HEK293 (cell line): Measurements from ENCODE around the gene NAALADL2.

Experiments used
- CTCF ChIA-PET: fragments of 350-600 bp; formaldehyde crosslinking; extraction: SDS; loops from one replicate; lab custom pipeline; 2021; ENCODE audit warnings: antibody characterized with exemption; lab: Yijun Ruan, JAX
- POLR2A ChIA-PET: fragments of 300-600 bp; formaldehyde crosslinking; extraction: SDS; loops from one replicate; lab custom pipeline; 2020; ENCODE audit warnings: antibody characterized with exemption, inconsistent platforms; lab: Yijun Ruan, JAX
- H3K27ac ChIP-seq: fragments of 200-500 bp; sonication (Bioruptor generic); 2 replicates; pipeline ENCODE4 v1.5.1; 2014; ENCODE audit warnings: low read depth, low read length, control low read depth, inconsistent platforms; ENCODE audit errors: extremely low read depth
- H3K36me3 ChIP-seq, 2 experiments: fragments of 200-500 bp in 1 of 2; sonication (Bioruptor generic) in 1 of 2; 1 replicate in 1 of 2; 2 replicates in 1 of 2; pipeline ENCODE4 v1.5.1; 2014 to 2017; ENCODE audit warnings: inconsistent platforms in 2 of 2, low read length in 2 of 2; ENCODE audit not compliant: control insufficient read depth in 2 of 2, insufficient read depth in 1 of 2
- H3K4me1 ChIP-seq: fragments of 200-500 bp; sonication (Bioruptor generic); 2 replicates; pipeline ENCODE4 v1.5.1; 2014; ENCODE audit warnings: mild to moderate bottlenecking, low read length, inconsistent platforms; ENCODE audit not compliant: control insufficient read depth, insufficient read depth
- H3K4me3 ChIP-seq: 2 replicates; pipeline ENCODE4 v1.5.1; 2011; ENCODE audit warnings: low read depth, mild to moderate bottlenecking, control low read depth, low read length, moderate library complexity
- H3K9me3 ChIP-seq: fragments of 200-500 bp; sonication (Bioruptor generic); 2 replicates; pipeline ENCODE4 v1.5.1; 2014; ENCODE audit warnings: low read depth, low read length, inconsistent platforms; ENCODE audit not compliant: control insufficient read depth, insufficient read depth
- IKZF3 ChIP-seq: fragments of 450-650 bp; IDR thresholded peaks from 2 replicates; pipeline ENCODE4 v1.5.0; 2018; ENCODE audit warnings: missing biosample characterization, mild to moderate bottlenecking, missing genetic modification characterization, moderate library complexity
- MEIS1 ChIP-seq: sonication (generic); formaldehyde crosslinking; IDR thresholded peaks from 2 replicates; pipeline ENCODE4 v1.8.1; 2022; ENCODE audit warnings: missing genetic modification reagents, mild to moderate bottlenecking, borderline replicate concordance
- SP2 ChIP-seq: fragments of 450-650 bp; formaldehyde crosslinking; IDR thresholded peaks from 2 replicates; pipeline ENCODE4 v1.5.1; 2016; ENCODE audit warnings: missing biosample characterization, missing genetic modification characterization
- ZNF121 ChIP-seq: fragments of 450-650 bp; formaldehyde crosslinking; IDR thresholded peaks from 2 replicates; pipeline ENCODE4 v1.5.1; 2016; ENCODE audit warnings: missing biosample characterization, missing genetic modification characterization
- ZNF214 ChIP-seq: fragments of 450-650 bp; formaldehyde crosslinking; IDR thresholded peaks from 2 replicates; pipeline ENCODE4 v1.5.1; 2017; ENCODE audit warnings: missing biosample characterization, mild to moderate bottlenecking, missing genetic modification characterization, borderline replicate concordance
- ZNF23 ChIP-seq: fragments of 450-650 bp; formaldehyde crosslinking; IDR thresholded peaks from 2 replicates; pipeline ENCODE4 v1.5.1; 2016; ENCODE audit warnings: missing biosample characterization, missing genetic modification characterization, borderline replicate concordance
- ZNF404 ChIP-seq: fragments of 450-650 bp; formaldehyde crosslinking; IDR thresholded peaks from 2 replicates; pipeline ENCODE4 v1.5.1; 2017; ENCODE audit warnings: missing biosample characterization, missing genetic modification characterization
- ZNF521 ChIP-seq: fragments of 450-650 bp; formaldehyde crosslinking; IDR thresholded peaks from 2 replicates; pipeline ENCODE4 v1.5.1; 2017; ENCODE audit warnings: missing biosample characterization, mild to moderate bottlenecking, missing genetic modification characterization
- ZNF529 ChIP-seq: fragments of 450-650 bp; formaldehyde crosslinking; IDR thresholded peaks from 2 replicates; pipeline ENCODE4 v1.5.1; 2017; ENCODE audit warnings: missing genetic modification characterization, missing biosample characterization; ENCODE audit not compliant: insufficient replicate concordance
- TF ChIP-seq, protein P1 (sequence below): fragments of 450-650 bp; formaldehyde crosslinking; IDR thresholded peaks from 2 replicates; pipeline ENCODE4 v1.5.1; 2017; ENCODE audit warnings: missing biosample characterization, missing genetic modification characterization
- TF ChIP-seq, protein P2 (sequence below): fragments of 450-650 bp; formaldehyde crosslinking; IDR thresholded peaks from 2 replicates; pipeline ENCODE4 v1.5.1; 2016; ENCODE audit warnings: missing biosample characterization, missing genetic modification characterization
- TF ChIP-seq, protein P3 (sequence below): fragments of 450-650 bp; formaldehyde crosslinking; IDR thresholded peaks from 2 replicates; pipeline ENCODE4 v1.5.1; 2017; ENCODE audit warnings: missing biosample characterization, missing genetic modification characterization
- TF ChIP-seq, protein P4 (sequence below): fragments of 450-650 bp; formaldehyde crosslinking; IDR thresholded peaks from 2 replicates; pipeline ENCODE4 v1.5.1; 2016; ENCODE audit warnings: missing biosample characterization, missing genetic modification characterization, borderline replicate concordance
- TF ChIP-seq, protein P5 (sequence below): fragments of 450-650 bp; formaldehyde crosslinking; IDR thresholded peaks from 2 replicates; pipeline ENCODE4 v1.5.1; 2016; ENCODE audit warnings: missing biosample characterization, missing genetic modification characterization

NAALADL2 gene

DNA sequence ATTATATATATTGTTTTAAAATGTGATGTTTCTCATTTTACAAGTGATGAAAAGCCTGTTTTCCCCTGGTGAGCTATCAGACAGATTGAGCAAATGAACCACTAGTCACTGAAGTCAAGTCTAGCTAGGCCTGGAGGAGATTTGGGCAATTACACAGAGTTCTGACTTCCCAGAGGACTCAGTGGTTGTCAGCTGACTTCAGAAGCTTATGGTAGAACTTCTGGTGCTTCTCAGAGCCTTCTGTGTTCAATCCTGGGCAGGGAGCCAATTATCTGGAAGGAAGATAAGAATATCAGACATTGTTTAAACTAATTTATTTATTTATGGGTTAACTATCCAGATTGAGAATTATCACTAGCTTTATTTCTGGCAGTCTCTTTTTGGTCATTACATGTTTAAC lies 37.7 kb upstream of the NAALADL2 start (continued):
- TF ChIP-seq SP2 (tag by site-specific recombination): no peak
- TF ChIP-seq ZNF121 (tag by site-specific recombination): no peak
- TF ChIP-seq ZNF23 (tag by site-specific recombination): no peak
- no peak for TF ChIP-seq ZNF404 (tag by site-specific recombination)
- TF ChIP-seq, protein P1, sequence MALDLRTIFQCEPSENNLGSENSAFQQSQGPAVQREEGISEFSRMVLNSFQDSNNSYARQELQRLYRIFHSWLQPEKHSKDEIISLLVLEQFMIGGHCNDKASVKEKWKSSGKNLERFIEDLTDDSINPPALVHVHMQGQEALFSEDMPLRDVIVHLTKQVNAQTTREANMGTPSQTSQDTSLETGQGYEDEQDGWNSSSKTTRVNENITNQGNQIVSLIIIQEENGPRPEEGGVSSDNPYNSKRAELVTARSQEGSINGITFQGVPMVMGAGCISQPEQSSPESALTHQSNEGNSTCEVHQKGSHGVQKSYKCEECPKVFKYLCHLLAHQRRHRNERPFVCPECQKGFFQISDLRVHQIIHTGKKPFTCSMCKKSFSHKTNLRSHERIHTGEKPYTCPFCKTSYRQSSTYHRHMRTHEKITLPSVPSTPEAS (tag by site-specific recombination): no peak
- no peak for TF ChIP-seq MEIS1

DNA sequence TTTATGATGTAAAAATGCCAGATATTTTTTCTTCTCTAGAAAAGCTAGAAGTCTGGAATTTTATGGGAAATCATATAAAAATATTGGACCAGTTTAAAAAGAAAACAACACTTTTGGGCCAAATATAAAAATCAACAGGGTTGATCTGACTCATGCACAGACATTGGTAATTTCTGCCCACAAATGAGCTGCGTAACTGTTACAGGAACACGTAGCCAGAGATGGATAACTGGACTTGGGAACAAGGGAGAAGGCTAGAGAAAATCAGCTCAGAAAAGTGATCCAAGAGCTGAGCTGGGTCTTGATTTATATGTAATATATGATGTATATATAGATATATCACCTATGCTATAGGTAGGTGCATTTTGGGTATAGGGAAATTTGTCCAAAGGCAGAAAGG lies 36.8 kb upstream of the NAALADL2 start:
- H3K9me3 ChIP-seq: no peaks in the 10 kb centered on the region
- no peak overlapping the region for H3K4me3 ChIP-seq
- no peaks in the 10 kb centered on the region for H3K4me1 ChIP-seq
- POLR2A ChIA-PET: no interaction called here
- TF ChIP-seq, protein P2, sequence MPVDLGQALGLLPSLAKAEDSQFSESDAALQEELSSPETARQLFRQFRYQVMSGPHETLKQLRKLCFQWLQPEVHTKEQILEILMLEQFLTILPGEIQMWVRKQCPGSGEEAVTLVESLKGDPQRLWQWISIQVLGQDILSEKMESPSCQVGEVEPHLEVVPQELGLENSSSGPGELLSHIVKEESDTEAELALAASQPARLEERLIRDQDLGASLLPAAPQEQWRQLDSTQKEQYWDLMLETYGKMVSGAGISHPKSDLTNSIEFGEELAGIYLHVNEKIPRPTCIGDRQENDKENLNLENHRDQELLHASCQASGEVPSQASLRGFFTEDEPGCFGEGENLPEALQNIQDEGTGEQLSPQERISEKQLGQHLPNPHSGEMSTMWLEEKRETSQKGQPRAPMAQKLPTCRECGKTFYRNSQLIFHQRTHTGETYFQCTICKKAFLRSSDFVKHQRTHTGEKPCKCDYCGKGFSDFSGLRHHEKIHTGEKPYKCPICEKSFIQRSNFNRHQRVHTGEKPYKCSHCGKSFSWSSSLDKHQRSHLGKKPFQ (tag by site-specific recombination): no peak
- TF ChIP-seq ZNF529: no peak
- TF ChIP-seq, protein P3, sequence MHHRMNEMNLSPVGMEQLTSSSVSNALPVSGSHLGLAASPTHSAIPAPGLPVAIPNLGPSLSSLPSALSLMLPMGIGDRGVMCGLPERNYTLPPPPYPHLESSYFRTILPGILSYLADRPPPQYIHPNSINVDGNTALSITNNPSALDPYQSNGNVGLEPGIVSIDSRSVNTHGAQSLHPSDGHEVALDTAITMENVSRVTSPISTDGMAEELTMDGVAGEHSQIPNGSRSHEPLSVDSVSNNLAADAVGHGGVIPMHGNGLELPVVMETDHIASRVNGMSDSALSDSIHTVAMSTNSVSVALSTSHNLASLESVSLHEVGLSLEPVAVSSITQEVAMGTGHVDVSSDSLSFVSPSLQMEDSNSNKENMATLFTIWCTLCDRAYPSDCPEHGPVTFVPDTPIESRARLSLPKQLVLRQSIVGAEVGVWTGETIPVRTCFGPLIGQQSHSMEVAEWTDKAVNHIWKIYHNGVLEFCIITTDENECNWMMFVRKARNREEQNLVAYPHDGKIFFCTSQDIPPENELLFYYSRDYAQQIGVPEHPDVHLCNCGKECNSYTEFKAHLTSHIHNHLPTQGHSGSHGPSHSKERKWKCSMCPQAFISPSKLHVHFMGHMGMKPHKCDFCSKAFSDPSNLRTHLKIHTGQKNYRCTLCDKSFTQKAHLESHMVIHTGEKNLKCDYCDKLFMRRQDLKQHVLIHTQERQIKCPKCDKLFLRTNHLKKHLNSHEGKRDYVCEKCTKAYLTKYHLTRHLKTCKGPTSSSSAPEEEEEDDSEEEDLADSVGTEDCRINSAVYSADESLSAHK (tag by site-specific recombination): no peak
- TF ChIP-seq ZNF404 (tag by site-specific recombination): no peak
- TF ChIP-seq IKZF3 (tag by site-specific recombination): no peak
- TF ChIP-seq, protein P4, sequence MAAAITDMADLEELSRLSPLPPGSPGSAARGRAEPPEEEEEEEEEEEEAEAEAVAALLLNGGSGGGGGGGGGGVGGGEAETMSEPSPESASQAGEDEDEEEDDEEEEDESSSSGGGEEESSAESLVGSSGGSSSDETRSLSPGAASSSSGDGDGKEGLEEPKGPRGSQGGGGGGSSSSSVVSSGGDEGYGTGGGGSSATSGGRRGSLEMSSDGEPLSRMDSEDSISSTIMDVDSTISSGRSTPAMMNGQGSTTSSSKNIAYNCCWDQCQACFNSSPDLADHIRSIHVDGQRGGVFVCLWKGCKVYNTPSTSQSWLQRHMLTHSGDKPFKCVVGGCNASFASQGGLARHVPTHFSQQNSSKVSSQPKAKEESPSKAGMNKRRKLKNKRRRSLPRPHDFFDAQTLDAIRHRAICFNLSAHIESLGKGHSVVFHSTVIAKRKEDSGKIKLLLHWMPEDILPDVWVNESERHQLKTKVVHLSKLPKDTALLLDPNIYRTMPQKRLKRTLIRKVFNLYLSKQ (tag by site-specific recombination): no peak
- no peak for TF ChIP-seq ZNF521 (tag by site-specific recombination)
- TF ChIP-seq, all 188 proteins: peak for 0
- H3K27ac ChIP-seq: no peak overlapping the region
- no peaks in the 10 kb centered on the region for H3K36me3 ChIP-seq
- CTCF ChIA-PET: no interaction called here

DNA sequence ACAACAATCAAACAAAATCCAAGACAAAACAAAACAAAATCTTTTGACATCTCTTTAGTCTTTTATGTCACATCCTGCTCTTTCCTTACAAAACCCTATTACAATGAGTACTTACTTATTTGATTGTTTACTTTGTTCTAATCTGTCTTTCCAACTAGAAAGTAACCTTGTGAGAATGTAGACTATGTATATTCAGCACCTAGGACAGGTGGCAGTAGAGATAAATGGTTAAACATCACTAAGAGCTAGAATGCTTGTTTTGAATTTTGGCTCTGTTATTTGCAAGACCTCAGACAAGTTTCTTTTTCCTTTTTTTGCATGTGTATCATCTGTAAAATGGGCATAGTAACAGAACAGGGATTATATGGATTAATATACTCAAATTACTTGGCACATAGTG lies 33.1 kb upstream of the NAALADL2 start:
- H3K27ac ChIP-seq: no peak overlapping the region
- H3K4me1 ChIP-seq: no peaks in the 10 kb centered on the region
- TF ChIP-seq, protein P5, sequence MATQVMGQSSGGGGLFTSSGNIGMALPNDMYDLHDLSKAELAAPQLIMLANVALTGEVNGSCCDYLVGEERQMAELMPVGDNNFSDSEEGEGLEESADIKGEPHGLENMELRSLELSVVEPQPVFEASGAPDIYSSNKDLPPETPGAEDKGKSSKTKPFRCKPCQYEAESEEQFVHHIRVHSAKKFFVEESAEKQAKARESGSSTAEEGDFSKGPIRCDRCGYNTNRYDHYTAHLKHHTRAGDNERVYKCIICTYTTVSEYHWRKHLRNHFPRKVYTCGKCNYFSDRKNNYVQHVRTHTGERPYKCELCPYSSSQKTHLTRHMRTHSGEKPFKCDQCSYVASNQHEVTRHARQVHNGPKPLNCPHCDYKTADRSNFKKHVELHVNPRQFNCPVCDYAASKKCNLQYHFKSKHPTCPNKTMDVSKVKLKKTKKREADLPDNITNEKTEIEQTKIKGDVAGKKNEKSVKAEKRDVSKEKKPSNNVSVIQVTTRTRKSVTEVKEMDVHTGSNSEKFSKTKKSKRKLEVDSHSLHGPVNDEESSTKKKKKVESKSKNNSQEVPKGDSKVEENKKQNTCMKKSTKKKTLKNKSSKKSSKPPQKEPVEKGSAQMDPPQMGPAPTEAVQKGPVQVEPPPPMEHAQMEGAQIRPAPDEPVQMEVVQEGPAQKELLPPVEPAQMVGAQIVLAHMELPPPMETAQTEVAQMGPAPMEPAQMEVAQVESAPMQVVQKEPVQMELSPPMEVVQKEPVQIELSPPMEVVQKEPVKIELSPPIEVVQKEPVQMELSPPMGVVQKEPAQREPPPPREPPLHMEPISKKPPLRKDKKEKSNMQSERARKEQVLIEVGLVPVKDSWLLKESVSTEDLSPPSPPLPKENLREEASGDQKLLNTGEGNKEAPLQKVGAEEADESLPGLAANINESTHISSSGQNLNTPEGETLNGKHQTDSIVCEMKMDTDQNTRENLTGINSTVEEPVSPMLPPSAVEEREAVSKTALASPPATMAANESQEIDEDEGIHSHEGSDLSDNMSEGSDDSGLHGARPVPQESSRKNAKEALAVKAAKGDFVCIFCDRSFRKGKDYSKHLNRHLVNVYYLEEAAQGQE (tag by site-specific recombination): 0 out of 2 replicates have a peak, but pooled peaks have one; percentile 34
- TF ChIP-seq ZNF214 (tag by site-specific recombination) (no peak), MEIS1 (no peak)
- no peaks in the 10 kb centered on the region for H3K36me3 ChIP-seq
- ChIA-PET CTCF (no interaction called here), POLR2A (no interaction called here)
- no peaks in the 10 kb centered on the region for H3K9me3 ChIP-seq
- no peak overlapping the region for H3K4me3 ChIP-seq
